Thyroid gland (tissue), 4 donors: ENCODE data around the gene CAMSAP2. TPM values are rescaled to one million over a fixed set of nuclear protein-coding genes. Genes with fewer than 3 reads are reported as not detected.

Experiments used
- DNase-seq, 2 donors: peaks; one replicate each; pipeline ENCODE4 v3.0.0-alpha.2; 2019
- H3K27ac ChIP-seq, 3 donors: fragments of 200-600 bp; sonication (generic); 1 replicate in 2 of 3; 2 replicates in 1 of 3; pipeline ENCODE4 v1.5.1; 2016 to 2019; ENCODE audit warnings: mild to moderate bottlenecking in 1 of 3, moderate library complexity in 1 of 3
- H3K27me3 ChIP-seq: fragments of 200-600 bp; sonication (generic); one replicate; pipeline ENCODE4 v1.5.1; 2019
- H3K36me3 ChIP-seq, 2 donors: fragments of 200-600 bp; sonication (generic); one replicate each; pipeline ENCODE4 v1.5.1; 2016 to 2019
- H3K4me1 ChIP-seq, 2 donors: fragments of 200-600 bp; sonication (generic); one replicate each; pipeline ENCODE4 v1.5.1; 2017 to 2019
- H3K4me3 ChIP-seq, 3 donors: fragments of 200-600 bp; sonication (generic); replicated peaks in 1 of 3; 1 replicate in 2 of 3; 2 replicates in 1 of 3; pipeline ENCODE4 v1.5.1; 2016; ENCODE audit warnings: mild to moderate bottlenecking in 1 of 3
- H3K9me3 ChIP-seq: fragments of 200-600 bp; sonication (generic); one replicate; pipeline ENCODE4 v1.5.1; 2017
- CTCF ChIP-seq, 6 experiments: fragments of 200-600 bp in 3 of 6; fragments of 450-650 bp in 3 of 6; sonication (generic) in 3 of 6; IDR thresholded peaks; one replicate each; pipeline ENCODE4 v1.5.1; 2016 to 2019; ENCODE audit warnings: antibody characterized with exemption in 6 of 6, mild to moderate bottlenecking in 2 of 6, inconsistent platforms in 1 of 6, moderate library complexity in 1 of 6
- POLR2A ChIP-seq, 2 donors: fragments of 450-650 bp; IDR thresholded peaks; one replicate each; pipeline ENCODE4 v1.6.1; 2017; ENCODE audit warnings: antibody characterized with exemption in 2 of 2, mild to moderate bottlenecking in 2 of 2, moderate library complexity in 1 of 2
- WGBS, 2 donors: methylation state at CpG; one replicate each; pipeline ENCODE4 v1.1.5; 2017; 5-methylcytosine and 5-hydroxymethylcytosine counted together
- intact Hi-C: fragments of 100-400 bp; cut with DNase I; formaldehyde crosslinking; loops from one replicate; pipeline ENCODE4 v1.15.1; 2023
- total RNA-seq, 4 donors: library from RNA; depleted of rRNA; stranded (reverse); fragments of >200 nt; gene quantifications; one replicate each; pipeline ENCODE4 v1.2.3, GENCODE V29; 2016

CAMSAP2 gene
- total RNA-seq, 4 donors from 2014 or later: 36.3 to 53.5 (median 41.8) TPM

GRCh38 chr1:200729863-200730262 lies 8.8 kb upstream of the CAMSAP2 start:
- no peaks in the 10 kb centered on the region for H3K27me3 ChIP-seq
- no peak overlapping the region for H3K4me3 ChIP-seq
- H3K27ac ChIP-seq: no peak overlapping the region
- TF ChIP-seq CTCF (IDR thresholded peaks at IDR 0.05): no peak
- no peak for TF ChIP-seq POLR2A (IDR thresholded peaks at IDR 0.05)
- no peaks in the 10 kb centered on the region for H3K4me1 ChIP-seq
- 63 to 73% methylated on average over 3 of the region's 3 CpGs for WGBS, 2 donors
- intact Hi-C loops: loop anchor here (10.0 kb wide), 1 partner anchor 105 kb away; the partner anchor contains the start of gene KIF14
- no peaks in the 10 kb centered on the region for H3K36me3 ChIP-seq
- no peak for DNase-seq
- H3K9me3 ChIP-seq: no peaks in the 10 kb centered on the region

- no peaks in the 10 kb centered on the region for H3K9me3 ChIP-seq
- TF ChIP-seq POLR2A (IDR thresholded peaks at IDR 0.05) (no peak), CTCF (IDR thresholded peaks at IDR 0.05) (no peak)
- intact Hi-C loops: loop anchor here (10.0 kb wide), 1 partner anchor 107 kb away; the partner anchor contains the start of gene KIF14
- no peak overlapping the region for H3K27ac ChIP-seq
- no peak for DNase-seq
- no peaks in the 10 kb centered on the region for H3K36me3 ChIP-seq
- no peaks in the 10 kb centered on the region for H3K4me1 ChIP-seq
- H3K27me3 ChIP-seq: no peaks in the 10 kb centered on the region
- H3K4me3 ChIP-seq: no peak overlapping the region
- 93 to 95% methylated on average over 5 of the region's 5 CpGs for WGBS, 2 donors
Measured at GRCh38 chr1:200731654-200732332, 6.9 kb upstream of the CAMSAP2 start.

- 78 to 86% methylated on average over 7 of the region's 7 CpGs for WGBS, 2 donors
- intact Hi-C loops: loop anchor here (10.0 kb wide), 1 partner anchor 108 kb away; the partner anchor contains the start of gene KIF14
- TF ChIP-seq POLR2A (IDR thresholded peaks at IDR 0.05) (no peak), CTCF (IDR thresholded peaks at IDR 0.05) (no peak)
- Histone ChIP-seq H3K36me3 (no peaks in the 10 kb centered on the region), H3K9me3 (no peaks in the 10 kb centered on the region), H3K27me3 (no peaks in the 10 kb centered on the region), H3K4me1 (no peaks in the 10 kb centered on the region), H3K27ac (no peak overlapping the region), H3K4me3 (no peak overlapping the region)
- no peak for DNase-seq
Measured at GRCh38 chr1:200732438-200732837, 6.3 kb upstream of the CAMSAP2 start.

GRCh38 chr1:200733907-200734306 lies 4.8 kb upstream of the CAMSAP2 start:
- peaks cover 4 to 6% of the 10 kb centered on the region in 2 donors for H3K4me1 ChIP-seq
- no peak for DNase-seq
- no peaks in the 10 kb centered on the region for H3K9me3 ChIP-seq
- TF ChIP-seq CTCF (IDR thresholded peaks at IDR 0.05): no peak
- no peak for TF ChIP-seq POLR2A (IDR thresholded peaks at IDR 0.05)
- WGBS, 2 donors: 83 to 88% methylated on average over 6 of the region's 6 CpGs
- no peaks in the 10 kb centered on the region for H3K36me3 ChIP-seq
- H3K27me3 ChIP-seq: no peaks in the 10 kb centered on the region
- no peak overlapping the region for H3K4me3 ChIP-seq
- H3K27ac ChIP-seq: no peak overlapping the region
- intact Hi-C loops: loop anchor here (10.0 kb wide), 1 partner anchor 109 kb away; the partner anchor contains the start of gene KIF14

GRCh38 chr1:200737647-200738291 lies 924 bp upstream of the CAMSAP2 start:
- Histone ChIP-seq H3K9me3 (no peaks in the 10 kb centered on the region), H3K36me3 (no peaks in the 10 kb centered on the region), H3K27ac (peak overlapping the region; percentile 79 to 100 (median 89)), H3K4me3 (no peak overlapping the region), H3K27me3 (no peaks in the 10 kb centered on the region), H3K4me1 (peaks cover 11 to 28% of the 10 kb centered on the region in 2 donors)
- intact Hi-C loops: loop anchor here (5.0 to 10.0 kb wide), 2 partner anchors 65 to 113 kb away; partner anchors contain the start of gene KIF14
- TF ChIP-seq CTCF (IDR thresholded peaks at IDR 0.05): no peak
- TF ChIP-seq POLR2A (IDR thresholded peaks at IDR 0.05): no peak
- no peak for DNase-seq
- 89 to 94% methylated on average over 8 of the region's 8 CpGs for WGBS, 2 donors
